ENCODE measurements around the gene CARS2.
"Not testable (repeated sequence)": the region's sequence is repeated elsewhere in the genome, so short reads cannot be mapped to it uniquely, and the experiment has no call there.

CARS2 gene

DNA sequence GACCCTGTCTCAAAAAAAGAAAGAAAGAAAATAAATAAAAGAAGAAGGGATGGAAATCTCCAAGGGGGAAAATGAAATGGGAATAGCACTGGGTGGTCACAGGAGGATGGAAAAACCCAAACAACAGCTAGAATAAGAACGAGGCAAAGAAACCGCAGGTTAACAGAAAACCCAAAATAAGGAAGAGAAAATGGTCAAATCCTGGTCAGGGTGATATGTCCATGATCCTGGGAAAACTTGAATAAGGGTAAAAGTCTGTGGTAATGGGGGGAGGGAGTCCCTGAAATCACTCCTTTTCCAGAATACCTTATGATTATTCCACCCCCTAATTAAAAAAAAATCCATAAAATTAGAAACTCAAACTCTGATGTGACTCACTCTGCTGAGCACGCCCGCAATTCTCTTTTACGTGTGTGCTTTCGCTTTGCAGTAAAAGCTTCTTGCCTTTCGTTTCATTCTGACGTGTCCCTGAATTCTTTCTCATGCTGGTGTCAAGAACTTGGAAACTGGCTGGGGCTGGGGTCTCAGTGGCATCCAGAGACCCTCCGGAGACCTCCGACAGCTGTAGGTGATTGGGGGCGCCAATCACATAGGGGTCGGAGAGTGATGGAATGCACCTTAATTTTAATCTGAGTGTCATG is 94.8 kb downstream of the CARS2 start:
- no peak for DNase-seq

DNA sequence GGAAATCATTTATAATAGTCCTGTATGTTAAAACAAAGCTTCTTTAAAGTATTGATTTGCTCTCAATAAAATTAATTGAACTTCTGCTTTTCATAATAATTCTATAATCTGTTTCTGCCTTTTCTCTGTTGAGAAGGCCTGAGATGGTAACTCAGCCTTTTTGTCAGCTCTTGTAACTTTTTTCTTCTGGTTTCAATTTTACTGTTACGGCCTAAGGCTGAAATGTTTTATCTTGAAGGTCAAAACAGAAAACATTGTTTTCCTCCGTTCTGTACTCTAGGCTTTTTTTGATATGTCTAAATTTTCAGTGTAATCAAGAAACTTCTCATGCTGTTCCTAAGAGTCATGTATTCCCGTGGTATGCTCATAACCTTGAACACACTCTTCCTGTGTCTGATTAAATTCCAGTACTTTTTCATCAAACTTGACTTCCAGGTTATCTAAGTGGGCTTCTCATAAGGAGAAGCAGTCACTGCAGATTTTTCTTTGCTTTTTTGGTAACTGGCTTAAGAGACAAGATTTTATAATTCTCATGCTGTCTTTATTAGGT is 98.2 kb downstream of the CARS2 start:
- no peak for DNase-seq

DNA sequence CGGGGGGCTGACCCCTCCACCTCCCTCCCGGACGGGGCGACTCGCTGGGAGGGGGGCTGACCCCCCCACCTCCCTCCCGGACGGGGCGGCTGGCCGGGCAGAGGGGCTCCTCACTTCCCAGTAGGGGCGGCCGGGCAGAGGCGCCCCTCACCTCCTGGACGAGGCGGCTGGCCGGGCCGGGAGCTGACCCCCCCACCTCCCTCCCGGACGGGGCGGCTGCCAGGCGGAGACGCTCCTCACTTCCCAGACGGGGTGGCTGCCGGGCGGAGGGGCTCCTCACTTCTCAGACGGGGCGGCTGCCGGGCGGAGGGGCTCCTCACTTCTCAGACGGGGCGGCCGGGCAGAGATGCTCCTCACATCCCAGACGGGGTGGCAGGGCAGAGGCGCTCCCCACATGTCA is 99.6 kb downstream of the CARS2 start:
- DNase-seq = not testable (repeated sequence)

DNA sequence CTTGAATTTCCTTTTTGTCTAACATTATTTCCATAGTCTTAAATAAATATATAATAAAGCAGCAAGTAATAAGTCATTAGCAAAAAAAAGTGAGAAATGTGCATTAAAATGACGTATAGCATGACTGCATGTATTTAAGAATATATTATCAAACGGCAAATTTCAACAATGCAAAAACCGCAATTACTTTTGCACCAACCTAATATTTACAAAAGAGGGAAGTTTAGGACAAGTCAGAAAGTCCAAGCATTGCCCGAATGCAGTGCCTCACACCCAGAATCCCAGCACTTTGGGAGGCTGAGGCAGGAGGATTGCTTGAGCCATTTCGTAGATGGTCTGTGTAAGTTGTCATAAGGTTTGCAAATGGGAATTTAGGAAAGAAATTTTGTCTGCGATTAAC is 100.8 kb downstream of the CARS2 start:
- no peak for DNase-seq

DNA sequence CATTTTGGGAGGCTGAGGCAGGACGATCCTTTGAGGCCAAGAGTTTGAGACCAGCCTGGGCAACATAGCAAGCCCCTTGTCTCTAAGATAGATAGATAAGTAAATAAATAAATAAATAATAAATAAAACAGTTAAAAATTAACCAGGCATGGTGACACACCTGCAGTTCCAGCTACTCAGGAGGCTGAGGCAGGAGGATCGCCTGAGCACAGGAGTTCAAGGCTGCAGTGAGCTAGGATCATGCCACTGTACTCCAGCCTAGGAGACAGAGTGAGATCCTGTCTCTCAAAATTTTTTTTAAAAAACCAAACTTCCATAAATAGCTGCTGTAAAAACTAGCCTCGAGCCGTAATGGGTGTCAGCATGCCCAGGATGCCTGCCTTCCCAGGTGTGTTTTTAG is 104.9 kb downstream of the CARS2 start:
- DNase-seq = no peak

DNA sequence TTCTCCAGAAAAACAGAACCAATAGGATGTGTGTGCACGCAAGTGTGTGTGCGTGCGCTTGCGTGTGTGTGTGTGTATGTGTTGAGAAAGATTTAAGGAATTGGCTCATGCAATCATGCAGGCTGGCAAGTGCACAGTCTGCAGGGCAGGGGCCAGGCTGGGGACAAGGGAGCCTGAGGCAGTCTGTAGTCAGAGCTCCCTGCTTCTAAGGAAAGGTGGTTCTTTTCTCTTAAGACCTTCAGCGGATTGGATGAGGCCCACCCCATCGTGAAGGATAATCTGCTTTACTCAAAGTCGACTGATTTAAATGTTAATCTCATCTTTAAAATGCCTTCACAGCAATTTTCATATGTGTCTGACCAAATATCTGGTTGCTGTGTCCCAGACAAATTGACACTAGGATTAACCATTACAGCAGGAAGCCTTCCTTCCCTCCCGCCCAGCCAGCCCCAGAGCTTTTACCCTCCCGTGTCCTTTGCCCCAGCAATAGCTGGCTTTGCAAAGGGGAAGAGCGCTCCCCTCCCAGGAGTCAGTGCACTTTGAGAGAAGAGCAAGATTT is 105.6 kb downstream of the CARS2 start:
- no peak for DNase-seq

DNA sequence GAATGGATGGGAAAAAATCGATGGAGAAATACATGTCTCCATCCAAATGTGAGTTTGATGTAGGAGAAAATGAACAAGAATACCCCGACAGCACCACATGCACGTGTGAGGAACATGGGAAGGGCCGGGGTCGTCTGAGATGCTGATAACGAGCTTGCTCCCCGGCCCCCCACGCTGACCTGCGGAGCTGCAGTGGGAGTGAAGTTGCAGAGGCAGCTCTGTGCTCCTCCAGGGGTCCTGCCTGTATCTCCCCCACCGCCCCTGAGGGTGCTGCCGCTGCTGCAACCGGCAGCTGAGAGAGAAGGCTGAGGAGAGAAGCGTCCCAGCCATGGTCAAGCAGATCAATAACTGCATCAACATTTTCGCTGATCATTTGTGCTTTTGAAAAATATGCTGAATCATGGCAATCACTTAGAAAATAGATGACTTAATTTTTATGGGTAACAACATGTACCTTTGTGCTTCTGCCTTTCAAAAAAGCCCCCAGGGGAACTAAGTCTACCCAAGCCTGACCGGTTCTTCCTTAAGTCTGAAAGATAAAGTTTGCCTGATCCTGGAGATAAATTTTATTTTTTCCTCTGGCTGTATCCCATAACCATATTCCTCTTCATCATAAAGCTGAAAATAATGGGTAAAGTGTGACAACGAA is 108.8 kb downstream of the CARS2 start:
- DNase-seq = no peak

DNA sequence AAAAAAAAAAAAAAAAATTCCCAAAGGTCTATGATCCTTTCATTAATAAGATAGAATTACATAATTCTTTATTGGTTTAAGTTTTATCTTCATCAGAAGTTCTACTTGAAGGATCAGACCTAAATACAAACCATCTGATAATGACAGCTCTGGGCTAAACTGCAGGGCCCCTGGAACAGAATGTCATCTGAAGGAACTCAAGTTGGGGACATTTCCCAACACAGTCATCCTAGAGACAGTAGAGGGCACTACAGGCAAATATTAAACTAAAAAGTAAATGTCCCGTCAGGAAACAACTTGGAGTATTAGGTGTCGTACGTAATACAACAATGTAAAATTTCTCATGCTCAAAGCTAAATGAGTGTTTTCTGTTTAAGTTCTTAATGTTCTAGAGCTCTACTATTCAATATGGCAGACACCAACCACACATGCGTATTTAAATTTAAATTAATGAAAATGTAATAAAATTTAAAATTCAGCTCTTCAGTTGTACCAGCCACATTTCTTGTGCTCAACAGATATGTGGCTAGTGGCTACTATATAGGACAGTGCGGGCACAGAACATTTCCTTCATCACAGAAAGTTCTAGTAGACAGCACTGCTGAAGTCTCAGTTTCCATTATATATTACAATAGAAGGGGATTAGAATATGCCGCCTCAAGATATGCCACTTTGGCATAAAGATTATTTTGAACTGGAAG is 112.3 kb downstream of the CARS2 start:
- peak; percentile 78 for DNase-seq

DNA sequence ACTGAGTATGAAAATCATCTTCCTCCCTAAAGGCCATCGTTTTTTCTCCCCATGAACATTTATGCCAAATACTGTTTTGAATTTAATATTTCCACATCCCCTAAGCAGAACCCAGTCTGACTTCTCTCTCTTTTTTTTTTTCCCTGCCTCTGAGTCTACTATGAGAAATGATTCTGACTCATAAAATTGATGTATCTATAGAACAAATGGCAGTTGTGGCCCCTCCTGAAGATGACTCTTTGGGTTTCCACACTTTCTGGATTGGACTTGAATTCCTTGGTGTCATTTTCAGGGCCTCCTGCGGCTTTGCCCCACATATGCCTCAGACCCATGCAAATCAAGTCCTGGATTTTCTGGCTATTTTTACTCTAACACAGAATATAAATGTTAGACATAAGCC is 113.3 kb downstream of the CARS2 start:
- DNase-seq = no peak

Data from hematopoietic multipotent progenitor cell treated with erythropoietin and hydrocortisone succinate and interleukin-3 and kit ligand, for 8 days (in vitro differentiated cells).